ENCODE measurements around the gene RCBTB1. TPM values are rescaled to one million over a fixed set of nuclear protein-coding genes. Genes with fewer than 3 reads are reported as not detected.
A peak's percentile ranks its signal among the peaks of the same experiment; 100 is the strongest.
"Not testable (repeated sequence)": the region's sequence is repeated elsewhere in the genome, so short reads cannot be mapped to it uniquely, and the experiment has no call there.

Gene RCBTB1
- total RNA-seq, 2 donors from 2014 or later: 6.3 to 12.2 TPM

DNA sequence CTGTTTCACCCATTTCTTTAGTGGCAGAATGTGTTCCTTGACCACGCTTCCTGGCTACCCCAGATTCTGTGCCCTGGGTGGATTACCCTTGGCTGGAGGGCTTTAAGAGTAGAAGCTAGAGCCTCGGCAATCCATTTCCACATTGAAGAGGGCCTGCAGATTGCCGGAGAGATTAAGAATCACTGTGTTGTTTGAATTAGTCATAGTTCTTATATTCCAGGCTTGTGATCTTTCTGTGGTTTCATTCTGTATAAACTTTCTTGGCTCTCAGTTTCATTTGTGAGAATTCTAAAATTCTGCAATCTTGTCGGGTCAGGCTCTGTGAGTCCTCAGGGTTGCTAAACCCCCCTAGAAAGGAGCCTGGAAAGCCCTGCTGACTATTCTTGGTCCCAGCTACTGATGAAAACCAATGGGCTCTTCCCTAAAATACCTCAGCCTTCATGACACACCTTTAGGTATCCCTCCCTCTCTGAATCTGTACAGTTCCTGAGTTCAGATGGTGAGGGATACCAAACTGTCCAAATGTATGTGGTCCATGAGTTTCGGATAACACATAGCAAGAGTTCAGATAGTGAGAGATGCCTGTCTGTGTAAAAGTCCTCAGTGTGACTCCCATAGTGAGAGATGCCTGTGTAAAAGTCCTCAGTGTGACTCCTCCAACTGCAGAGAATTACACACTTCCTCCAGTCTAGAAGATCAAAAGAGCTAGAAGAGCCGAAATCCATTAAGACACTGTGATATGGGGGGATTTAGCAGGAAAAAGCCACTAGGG is 85.3 kb downstream of the RCBTB1 start:
- H3K27ac ChIP-seq: no peak overlapping the region
- DNase-seq: no peak
- no peaks in the 10 kb centered on the region for H3K27me3 ChIP-seq
- WGBS, 2 donors: 84 to 87% methylated on average over 6 of the region's 6 CpGs
- intact Hi-C loops (cut with DNase I): loop anchor here (10.0 kb wide), 1 partner anchor 85 kb away; the partner anchor contains the start of gene RCBTB1
- no peaks in the 10 kb centered on the region for H3K36me3 ChIP-seq (replicated peaks in 1 of 2; ENCODE audit: insufficient read depth in 1 of 2, low read depth in 2 of 2)
- TF ChIP-seq POLR2A (IDR thresholded peaks at IDR 0.05): no peak
- TF ChIP-seq, protein P1, sequence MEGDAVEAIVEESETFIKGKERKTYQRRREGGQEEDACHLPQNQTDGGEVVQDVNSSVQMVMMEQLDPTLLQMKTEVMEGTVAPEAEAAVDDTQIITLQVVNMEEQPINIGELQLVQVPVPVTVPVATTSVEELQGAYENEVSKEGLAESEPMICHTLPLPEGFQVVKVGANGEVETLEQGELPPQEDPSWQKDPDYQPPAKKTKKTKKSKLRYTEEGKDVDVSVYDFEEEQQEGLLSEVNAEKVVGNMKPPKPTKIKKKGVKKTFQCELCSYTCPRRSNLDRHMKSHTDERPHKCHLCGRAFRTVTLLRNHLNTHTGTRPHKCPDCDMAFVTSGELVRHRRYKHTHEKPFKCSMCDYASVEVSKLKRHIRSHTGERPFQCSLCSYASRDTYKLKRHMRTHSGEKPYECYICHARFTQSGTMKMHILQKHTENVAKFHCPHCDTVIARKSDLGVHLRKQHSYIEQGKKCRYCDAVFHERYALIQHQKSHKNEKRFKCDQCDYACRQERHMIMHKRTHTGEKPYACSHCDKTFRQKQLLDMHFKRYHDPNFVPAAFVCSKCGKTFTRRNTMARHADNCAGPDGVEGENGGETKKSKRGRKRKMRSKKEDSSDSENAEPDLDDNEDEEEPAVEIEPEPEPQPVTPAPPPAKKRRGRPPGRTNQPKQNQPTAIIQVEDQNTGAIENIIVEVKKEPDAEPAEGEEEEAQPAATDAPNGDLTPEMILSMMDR (IDR thresholded peaks at IDR 0.05): no peak
- H3K4me1 ChIP-seq: peaks cover 5% of the 10 kb centered on the region
- no peak overlapping the region for H3K4me3 ChIP-seq
- no peaks in the 10 kb centered on the region for H3K9me3 ChIP-seq
- ATAC-seq: no peak

DNA sequence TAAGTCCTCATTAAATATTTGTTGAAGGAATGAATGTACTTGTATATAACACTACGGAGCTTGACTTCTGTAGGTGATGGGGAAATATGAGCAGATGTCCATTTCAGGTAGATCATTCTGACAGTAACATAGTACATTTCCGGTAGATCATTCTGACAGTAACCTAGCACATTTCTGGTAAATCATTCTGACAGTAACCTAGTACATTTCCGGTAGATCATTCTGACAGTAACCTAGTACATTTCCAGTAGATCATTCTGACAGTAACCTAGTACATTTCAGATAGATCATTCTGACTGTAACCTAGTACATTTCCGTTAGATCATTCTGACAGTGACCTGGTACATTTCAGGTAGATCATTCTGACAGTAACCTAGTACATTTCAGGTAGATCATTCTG is 87.2 kb downstream of the RCBTB1 start:
- DNase-seq (no peak), ATAC-seq (no peak)
- WGBS, 2 donors: 70 to 81% methylated on average over 4 of the region's 4 CpGs
- no peak for TF ChIP-seq POLR2A (IDR thresholded peaks at IDR 0.05)
- TF ChIP-seq, protein P1 (IDR thresholded peaks at IDR 0.05): no peak
- H3K36me3 ChIP-seq (replicated peaks in 1 of 2; ENCODE audit: insufficient read depth in 1 of 2, low read depth in 2 of 2): no peaks in the 10 kb centered on the region
- intact Hi-C loops (cut with DNase I): loop anchor here (10.0 kb wide), 1 partner anchor 87 kb away; the partner anchor contains the start of gene RCBTB1
- peak overlapping the region in 1 of 4 donors; percentile 0 for H3K27ac ChIP-seq
- H3K9me3 ChIP-seq: no peaks in the 10 kb centered on the region
- H3K27me3 ChIP-seq: no peaks in the 10 kb centered on the region
- peaks cover 16% of the 10 kb centered on the region for H3K4me1 ChIP-seq
- H3K4me3 ChIP-seq: no peak overlapping the region

DNA sequence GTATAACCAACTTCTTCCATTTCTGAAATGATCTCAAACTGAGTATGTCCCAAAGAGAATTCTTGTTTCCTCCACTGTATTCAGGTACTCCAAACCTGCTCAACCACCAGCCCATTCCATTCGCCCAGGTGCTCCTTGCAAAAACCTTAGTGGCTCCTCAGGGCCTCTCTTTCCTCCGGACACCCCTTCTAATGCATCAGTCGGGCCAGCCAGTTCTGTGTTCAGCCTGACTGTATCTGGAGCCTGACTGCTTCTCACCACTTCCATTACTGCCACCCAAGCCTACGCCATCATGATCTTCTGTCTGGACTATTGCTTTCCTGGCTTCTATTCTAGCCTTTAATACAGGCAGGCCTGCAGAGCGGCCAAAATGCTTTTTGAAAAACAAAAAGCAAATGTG is 88.1 kb downstream of the RCBTB1 start:
- ATAC-seq (no peak), DNase-seq (no peak)
- Histone ChIP-seq H3K4me1 (peaks cover 16% of the 10 kb centered on the region), H3K9me3 (no peaks in the 10 kb centered on the region), H3K27me3 (no peaks in the 10 kb centered on the region), H3K4me3 (no peak overlapping the region), H3K27ac (peak overlapping the region in 2 of 4 donors; percentile 97 to 98), H3K36me3 (replicated peaks in 1 of 2; ENCODE audit: insufficient read depth in 1 of 2, low read depth in 2 of 2) (no peaks in the 10 kb centered on the region)
- intact Hi-C loops (cut with DNase I): loop anchor here (10.0 kb wide), 1 partner anchor 88 kb away; the partner anchor contains the start of gene RCBTB1
- TF ChIP-seq POLR2A (IDR thresholded peaks at IDR 0.05): no peak
- TF ChIP-seq, protein P1 (IDR thresholded peaks at IDR 0.05): no peak
- WGBS, 2 donors: 86 to 92% methylated on average over 5 of the region's 5 CpGs

DNA sequence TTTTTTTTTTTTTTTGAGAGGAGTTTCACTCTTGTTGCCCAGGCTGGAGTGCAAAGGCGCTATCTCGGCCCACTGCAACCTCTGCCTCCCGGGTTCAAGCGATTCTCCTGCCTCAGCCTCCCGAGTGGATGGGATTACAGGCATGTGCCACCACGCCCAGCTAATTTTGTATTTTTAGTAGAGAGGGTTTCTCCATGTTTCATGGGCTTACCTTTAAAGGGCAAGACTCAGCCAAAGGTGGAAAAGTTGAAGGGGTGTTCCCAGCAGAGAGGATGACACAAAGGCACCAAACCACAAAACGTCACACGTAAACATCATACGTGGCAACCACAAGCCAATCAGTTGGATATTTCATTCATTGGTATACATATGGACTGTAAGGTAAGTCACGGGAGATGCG is 88.5 kb downstream of the RCBTB1 start:
- not testable (repeated sequence) for ATAC-seq; H3K9me3 ChIP-seq; H3K4me3 ChIP-seq; H3K36me3 ChIP-seq (replicated peaks in 1 of 2; ENCODE audit: insufficient read depth in 1 of 2, low read depth in 2 of 2); DNase-seq; H3K27me3 ChIP-seq
- Histone ChIP-seq H3K4me1 (peaks cover 16% of the 10 kb centered on the region), H3K27ac (peak overlapping the region in 3 of 4 donors; percentile 97 to 98 (median 97))
- intact Hi-C loops (cut with DNase I): loop anchor here (10.0 kb wide), 1 partner anchor 88 kb away; the partner anchor contains the start of gene RCBTB1
- WGBS, 2 donors: 73 to 78% methylated on average over 11 of the region's 11 CpGs

Measured in body of pancreas (tissue), 4 donors.